ENCODE data around the gene RAPGEF4.

Gene RAPGEF4

GRCh38 chr2:172739661-172740266, 4.1 kb downstream of the RAPGEF4 start:
- no peak overlapping the region for H3K4me2 ChIP-seq (ENCODE audit: low read length)
- H3K27me3 ChIP-seq (ENCODE audit: control insufficient read depth, low read length), result peaks cover 9% of the 10 kb centered on the region
- no peak overlapping the region for H3K27ac ChIP-seq (ENCODE audit: low read depth, low read length)
- no peaks in the 10 kb centered on the region for H4K20me1 ChIP-seq (ENCODE audit: control insufficient read depth, insufficient read depth, low read depth, low read length)
- H3F3A ChIP-seq (ENCODE audit: control insufficient read depth, insufficient read depth), result no peaks in the 10 kb centered on the region
- H3K4me1 ChIP-seq (ENCODE audit: control insufficient read depth, low read length), result no peaks in the 10 kb centered on the region
- no peaks in the 10 kb centered on the region for H3K9me3 ChIP-seq (ENCODE audit: control insufficient read depth, insufficient read depth, low read length)
- TF ChIP-seq CTCF (IDR thresholded peaks at IDR 0.05; ENCODE audit: low read depth, low read length, poor library complexity, severe bottlenecking) (no peak), EZH2phosphoT487 (IDR thresholded peaks at IDR 0.05; ENCODE audit: borderline replicate concordance, low read length) (no peak)
- no peaks in the 10 kb centered on the region for H3K9me2 ChIP-seq (replicated peaks; ENCODE audit: control insufficient read depth, low read length)
- no peaks in the 10 kb centered on the region for H3K36me3 ChIP-seq (ENCODE audit: control insufficient read depth, low read length)
- no peaks in the 10 kb centered on the region for H3K79me2 ChIP-seq (ENCODE audit: control insufficient read depth, low read length)
- H3K4me3 ChIP-seq (ENCODE audit: low read length), result no peak overlapping the region

- Histone ChIP-seq H3K4me2 (ENCODE audit: low read length) (no peak overlapping the region), H3K9me3 (ENCODE audit: control insufficient read depth, insufficient read depth, low read length) (no peaks in the 10 kb centered on the region), H3K4me3 (ENCODE audit: low read length) (no peak overlapping the region), H3F3A (ENCODE audit: control insufficient read depth, insufficient read depth) (no peaks in the 10 kb centered on the region), H3K36me3 (ENCODE audit: control insufficient read depth, low read length) (no peaks in the 10 kb centered on the region), H4K20me1 (ENCODE audit: control insufficient read depth, insufficient read depth, low read depth, low read length) (no peaks in the 10 kb centered on the region), H3K27me3 (ENCODE audit: control insufficient read depth, low read length) (peaks cover 9% of the 10 kb centered on the region), H3K79me2 (ENCODE audit: control insufficient read depth, low read length) (no peaks in the 10 kb centered on the region), H3K9me2 (replicated peaks; ENCODE audit: control insufficient read depth, low read length) (no peaks in the 10 kb centered on the region), H3K4me1 (ENCODE audit: control insufficient read depth, low read length) (no peaks in the 10 kb centered on the region), H3K27ac (ENCODE audit: low read depth, low read length) (no peak overlapping the region)
- TF ChIP-seq EZH2phosphoT487 (IDR thresholded peaks at IDR 0.05; ENCODE audit: borderline replicate concordance, low read length), result no peak
- no peak for TF ChIP-seq CTCF (IDR thresholded peaks at IDR 0.05; ENCODE audit: low read depth, low read length, poor library complexity, severe bottlenecking)
Observed at GRCh38 chr2:172740856-172741255, 5.2 kb downstream of the RAPGEF4 start.

DNA sequence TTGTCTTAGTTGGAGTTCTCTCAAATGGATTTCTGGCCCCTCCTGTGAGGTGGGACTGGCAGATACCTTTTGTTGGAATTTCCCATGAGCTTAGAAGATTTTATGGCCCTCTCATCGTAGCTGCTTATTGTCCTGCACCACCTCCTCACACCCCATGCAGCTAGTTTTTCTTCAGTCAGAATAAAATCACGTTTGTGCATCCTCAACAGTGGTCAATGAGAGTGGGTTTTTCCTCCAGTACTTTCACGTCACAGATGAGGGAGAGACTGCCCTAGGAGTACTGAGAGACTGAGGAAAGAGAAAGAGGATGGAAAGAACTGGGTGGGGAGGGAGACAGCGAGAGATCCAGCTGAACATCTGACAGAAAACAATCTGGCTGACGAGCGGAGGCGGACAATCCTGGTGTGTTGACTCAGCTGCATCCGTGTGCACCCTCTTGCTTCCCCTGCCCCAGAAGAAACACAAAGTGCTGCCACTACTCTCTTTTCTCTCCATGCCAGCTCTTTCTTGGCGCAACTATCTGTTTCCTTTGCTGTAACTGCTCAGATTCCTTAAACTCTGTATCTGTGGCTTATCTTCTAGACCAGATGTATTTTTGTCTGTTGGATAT, 7.4 kb downstream of the RAPGEF4 start:
- no peak overlapping the region for H3K27ac ChIP-seq (ENCODE audit: low read depth, low read length)
- H3K79me2 ChIP-seq (ENCODE audit: control insufficient read depth, low read length), result no peaks in the 10 kb centered on the region
- no peak overlapping the region for H3K4me3 ChIP-seq (ENCODE audit: low read length)
- peaks cover 4% of the 10 kb centered on the region; the same call in 1 of the 2 replicates for H3K27me3 ChIP-seq (ENCODE audit: control insufficient read depth, low read length)
- H3F3A ChIP-seq (ENCODE audit: control insufficient read depth, insufficient read depth), result no peaks in the 10 kb centered on the region
- TF ChIP-seq CTCF (IDR thresholded peaks at IDR 0.05; ENCODE audit: low read depth, low read length, poor library complexity, severe bottlenecking), result no peak
- TF ChIP-seq EZH2phosphoT487 (IDR thresholded peaks at IDR 0.05; ENCODE audit: borderline replicate concordance, low read length), result no peak
- H3K4me1 ChIP-seq (ENCODE audit: control insufficient read depth, low read length), result no peaks in the 10 kb centered on the region
- no peaks in the 10 kb centered on the region for H3K9me3 ChIP-seq (ENCODE audit: control insufficient read depth, insufficient read depth, low read length)
- H3K36me3 ChIP-seq (ENCODE audit: control insufficient read depth, low read length), result no peaks in the 10 kb centered on the region
- H3K9me2 ChIP-seq (replicated peaks; ENCODE audit: control insufficient read depth, low read length), result no peaks in the 10 kb centered on the region
- H3K4me2 ChIP-seq (ENCODE audit: low read length), result no peak overlapping the region
- no peaks in the 10 kb centered on the region for H4K20me1 ChIP-seq (ENCODE audit: control insufficient read depth, insufficient read depth, low read depth, low read length)
